HepG2 (cell line): ENCODE data around the gene CCDC122. TPM values are rescaled to one million over a fixed set of nuclear protein-coding genes. Genes with fewer than 3 reads are reported as not detected.

Source experiments
- ATAC-seq: fragments of 200-7000 bp; cut with Tn5 transposase; 3 replicates; pipeline ENCODE4 v1.9.1; 2020; ENCODE audit warnings: mild to moderate bottlenecking, moderate library complexity
- BruUV-seq: library from RNA; stranded (reverse); fragments of 400-500 nt; replicated peaks from 2 replicates; lab custom pipeline; 2021; lab: Mats Ljungman, UMichigan
- CTCF ChIA-PET: fragments of 300-600 bp; formaldehyde crosslinking; extraction: SDS; loops from one replicate; lab custom pipeline; 2021; ENCODE audit warnings: low total read pairs, inconsistent platforms, low intra/inter-chr PET ratio; lab: Yijun Ruan, JAX
- POLR2A ChIA-PET: fragments of 350-600 bp; sonication (Branson Sonifier 250); formaldehyde crosslinking; loops from one replicate; lab custom pipeline; 2020; ENCODE audit warnings: antibody characterized with exemption, inconsistent platforms; lab: Yijun Ruan, JAX
- DNase-seq: peaks from one replicate; pipeline ENCODE4 v3.0.0-alpha.2; 2015; ENCODE audit warnings: low spot score
- FAIRE-seq: peaks from 3 replicates; lab custom pipeline; 2011; peaks lifted over from hg19 to GRCh38; lab: Jason Lieb, UNC
- H2AFZ ChIP-seq: one replicate; pipeline ENCODE4 v1.6.1; 2011; ENCODE audit warnings: low read length, inconsistent platforms
- H3K27ac ChIP-seq: fragments of 300-600 bp; 3 replicates; pipeline ENCODE4 v1.8.0; 2011; ENCODE audit warnings: mixed run types, mild to moderate bottlenecking, mixed read lengths, low read length, inconsistent platforms; ENCODE audit not compliant: insufficient read depth; ENCODE audit errors: extremely low read length
- H3K27me3 ChIP-seq, 2 experiments: fragments of 200-600 bp in 1 of 2; 2 replicates in 1 of 2; 3 replicates in 1 of 2; pipeline versions ENCODE4 v1.6.0 to v1.8.0; 2011; ENCODE audit warnings: low read length in 2 of 2, mild to moderate bottlenecking in 2 of 2, moderate library complexity in 2 of 2, inconsistent platforms in 1 of 2; ENCODE audit not compliant: insufficient read depth in 2 of 2, control insufficient read depth in 1 of 2
- H3K36me3 ChIP-seq, 2 experiments: fragments of 200-600 bp in 1 of 2; replicated peaks in 1 of 2; 2 replicates in 1 of 2; 3 replicates in 1 of 2; pipeline versions ENCODE4 v1.5.1 to v1.8.0; 2011; ENCODE audit warnings: low read length in 2 of 2, inconsistent platforms in 1 of 2; ENCODE audit not compliant: insufficient read depth in 2 of 2, control insufficient read depth in 1 of 2
- H3K4me1 ChIP-seq: 2 replicates; pipeline ENCODE4 v1.5.1; 2012; ENCODE audit warnings: low read length, inconsistent platforms; ENCODE audit not compliant: insufficient read depth
- H3K4me2 ChIP-seq: 2 replicates; pipeline ENCODE4 v1.6.0; 2011; ENCODE audit warnings: low read depth, low read length, inconsistent platforms
- H3K4me3 ChIP-seq, 3 experiments: fragments of 200-600 bp in 1 of 3; sonication (generic), shearing (Covaris generic) in 1 of 3; replicated peaks in 1 of 3; 2 replicates each; pipeline ENCODE4 v1.5.1; 2011 to 2016; ENCODE audit warnings: low read length in 3 of 3, inconsistent platforms in 2 of 3, low read depth in 2 of 3, mild to moderate bottlenecking in 2 of 3, control low read depth in 1 of 3, mixed read lengths in 1 of 3; ENCODE audit not compliant: insufficient read depth in 1 of 3
- H3K79me2 ChIP-seq: one replicate; pipeline ENCODE4 v1.6.1; 2011; ENCODE audit warnings: low read length, inconsistent platforms; ENCODE audit not compliant: insufficient read depth
- H3K9ac ChIP-seq: 2 replicates; pipeline ENCODE4 v1.6.0; 2011; ENCODE audit warnings: mild to moderate bottlenecking, low read depth, low read length, inconsistent platforms; ENCODE audit not compliant: insufficient read depth
- H3K9me3 ChIP-seq: 2 replicates; pipeline ENCODE4 v1.5.1; 2012; ENCODE audit warnings: mild to moderate bottlenecking, low read length
- H4K20me1 ChIP-seq: 2 replicates; pipeline ENCODE4 v1.6.0; 2011; ENCODE audit warnings: inconsistent platforms, mild to moderate bottlenecking, low read length, moderate library complexity; ENCODE audit not compliant: insufficient read depth
- CENPX ChIP-seq: sonication (generic); formaldehyde crosslinking; IDR thresholded peaks from 2 replicates; pipeline ENCODE4 v1.9.0; 2021; ENCODE audit warnings: mild to moderate bottlenecking, missing genetic modification reagents, moderate library complexity
- ERF ChIP-seq: IDR thresholded peaks from 2 replicates; pipeline ENCODE4 v1.6.1; 2018; ENCODE audit warnings: missing biosample characterization, missing genetic modification reagents
- GATAD2A ChIP-seq: IDR thresholded peaks from 2 replicates; pipeline ENCODE4 v1.6.1; 2016
- MAFF ChIP-seq: IDR thresholded peaks from 2 replicates; pipeline ENCODE4 v1.6.1; 2011; ENCODE audit warnings: low read depth, low read length, improper control_type of control experiment
- MAFK ChIP-seq, 2 experiments: IDR thresholded peaks in 1 of 2; conservative IDR thresholded peaks in 1 of 2; 2 replicates each; pipeline ENCODE4 v1.6.1; 2011; ENCODE audit warnings: improper control_type of control experiment in 2 of 2, low read length in 2 of 2
- MTF2 ChIP-seq: sonication (generic); formaldehyde crosslinking; IDR thresholded peaks from 2 replicates; pipeline ENCODE4 v1.5.0; 2020; ENCODE audit warnings: missing genetic modification reagents, borderline replicate concordance
- SNAI1 ChIP-seq: sonication (generic); formaldehyde crosslinking; IDR thresholded peaks from 2 replicates; pipeline ENCODE4 v1.5.0; 2020; ENCODE audit warnings: mild to moderate bottlenecking, missing genetic modification reagents, borderline replicate concordance
- SRSF4 ChIP-seq: fragments of 200-400 bp; formaldehyde crosslinking; IDR thresholded peaks from one replicate; pipeline ENCODE4 v1.6.1; 2018; ENCODE audit warnings: mild to moderate bottlenecking, low read depth, low read length, moderate library complexity; ENCODE audit not compliant: poor library complexity, severe bottlenecking
- WGBS: methylation state at CpG from one replicate; pipeline ENCODE4 v1.1.6; 2017; ENCODE audit warnings: low lambda C conversion rate; 5-methylcytosine and 5-hydroxymethylcytosine counted together
- in situ Hi-C: cut with HindIII; loops from 2 replicates; pipeline ENCODE4 v1.10.0; 2017; ENCODE audit warnings: low pct_unique_long_range_greater_than_20kb; ENCODE audit not compliant: extremely low pct_ligation_motif_present
- intact Hi-C: fragments of 100-400 bp; cut with micrococcal nuclease; formaldehyde crosslinking; loops from one replicate; pipeline ENCODE4 v1.10.0; 2022; ENCODE audit not compliant: unreplicated experiment
- polyA plus RNA-seq, 8 experiments: library from polyadenylated mRNA; depleted of rRNA in 3 of 8; stranded (reverse) in 7 of 8; unstranded in 1 of 8; fragments of >200 nt; fragmentation: Illumina TruSeq in 4 of 8; extraction: Trizol in 4 of 8; gene quantifications; 2 replicates each; pipeline versions ENCODE4 v1.2.1 to v1.2.3, GENCODE V29; 2011 to 2016; ENCODE audit warnings: low read depth in 4 of 8, missing spikeins in 1 of 8, mixed read lengths in 1 of 8; ENCODE audit not compliant: insufficient read depth in 1 of 8
- total RNA-seq, 5 experiments: library from RNA; depleted of rRNA; stranded (reverse); fragments of >200 nt; fragmentation: Illumina TruSeq; extraction: Trizol; gene quantifications; 2 replicates each; pipeline ENCODE4 v1.2.3, GENCODE V29; 2016; ENCODE audit warnings: low read depth in 1 of 5
- TF ChIP-seq, protein P1 (sequence below): sonication (generic); formaldehyde crosslinking; IDR thresholded peaks from 2 replicates; pipeline ENCODE4; 2020; ENCODE audit warnings: missing genetic modification reagents, mild to moderate bottlenecking, borderline replicate concordance
- TF ChIP-seq, protein P2 (sequence below): sonication (generic); formaldehyde crosslinking; IDR thresholded peaks from 2 replicates; pipeline ENCODE4 v1.5.0; 2020; ENCODE audit warnings: missing genetic modification reagents
- TF ChIP-seq, protein P3 (sequence below): IDR thresholded peaks from 2 replicates; pipeline ENCODE4 v1.6.1; 2012; ENCODE audit warnings: low read depth, low read length, improper control_type of control experiment
- TF ChIP-seq, protein P4 (sequence below): sonication (generic); formaldehyde crosslinking; IDR thresholded peaks from 2 replicates; pipeline ENCODE4 v1.4.0; 2020; ENCODE audit warnings: missing genetic modification reagents, borderline replicate concordance

The CCDC122 gene
- total and polyA plus RNA-seq, 2 of the 13 experiments (the other 11 are each of a cell fraction or from before 2014, with no cell fraction given) = 0.32 to 3.5 TPM

DNA sequence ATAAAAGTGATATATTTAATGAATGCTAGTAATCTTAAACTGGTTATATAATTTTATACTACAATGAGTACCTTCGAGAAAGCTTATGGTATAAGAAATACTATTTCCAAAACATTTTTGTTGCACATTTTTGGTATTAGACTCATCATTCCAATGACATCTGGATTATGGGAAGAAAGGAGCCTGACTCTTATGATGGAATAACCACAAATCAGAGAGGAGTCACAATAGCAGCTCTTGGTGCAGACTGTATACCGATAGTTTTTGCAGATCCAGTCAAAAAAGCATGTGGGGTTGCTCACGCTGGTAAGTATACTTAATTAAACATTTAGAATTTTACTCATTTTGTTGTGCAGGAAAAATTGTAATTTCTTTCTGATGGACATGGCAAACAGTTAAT, 4.1 kb upstream of the CCDC122 start:
- Histone ChIP-seq H2AFZ (no peak overlapping the region), H3K4me3 (no peak overlapping the region), H4K20me1 (no peaks in the 10 kb centered on the region), H3K9me3 (no peaks in the 10 kb centered on the region), H3K4me2 (no peak overlapping the region), H3K4me1 (peaks cover 12% of the 10 kb centered on the region), H3K36me3 (no peaks in the 10 kb centered on the region), H3K79me2 (no peaks in the 10 kb centered on the region), H3K9ac (no peak overlapping the region), H3K27ac (no peak overlapping the region), H3K27me3 (peaks cover 0 to 2% of the 10 kb centered on the region in 2 experiments; a peak in 2 of 5 replicates)
- no peak for ATAC-seq
- no TSS peak for BruUV-seq
- 78% methylated on average over 3 of the region's 3 CpGs for WGBS
- intact Hi-C loops = no loop called here
- FAIRE-seq = no peak
- TF ChIP-seq, protein P1, sequence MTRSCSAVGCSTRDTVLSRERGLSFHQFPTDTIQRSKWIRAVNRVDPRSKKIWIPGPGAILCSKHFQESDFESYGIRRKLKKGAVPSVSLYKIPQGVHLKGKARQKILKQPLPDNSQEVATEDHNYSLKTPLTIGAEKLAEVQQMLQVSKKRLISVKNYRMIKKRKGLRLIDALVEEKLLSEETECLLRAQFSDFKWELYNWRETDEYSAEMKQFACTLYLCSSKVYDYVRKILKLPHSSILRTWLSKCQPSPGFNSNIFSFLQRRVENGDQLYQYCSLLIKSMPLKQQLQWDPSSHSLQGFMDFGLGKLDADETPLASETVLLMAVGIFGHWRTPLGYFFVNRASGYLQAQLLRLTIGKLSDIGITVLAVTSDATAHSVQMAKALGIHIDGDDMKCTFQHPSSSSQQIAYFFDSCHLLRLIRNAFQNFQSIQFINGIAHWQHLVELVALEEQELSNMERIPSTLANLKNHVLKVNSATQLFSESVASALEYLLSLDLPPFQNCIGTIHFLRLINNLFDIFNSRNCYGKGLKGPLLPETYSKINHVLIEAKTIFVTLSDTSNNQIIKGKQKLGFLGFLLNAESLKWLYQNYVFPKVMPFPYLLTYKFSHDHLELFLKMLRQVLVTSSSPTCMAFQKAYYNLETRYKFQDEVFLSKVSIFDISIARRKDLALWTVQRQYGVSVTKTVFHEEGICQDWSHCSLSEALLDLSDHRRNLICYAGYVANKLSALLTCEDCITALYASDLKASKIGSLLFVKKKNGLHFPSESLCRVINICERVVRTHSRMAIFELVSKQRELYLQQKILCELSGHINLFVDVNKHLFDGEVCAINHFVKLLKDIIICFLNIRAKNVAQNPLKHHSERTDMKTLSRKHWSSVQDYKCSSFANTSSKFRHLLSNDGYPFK = no peak
- TF ChIP-seq ERF (CRISPR knock-in tag) = no peak
- TF ChIP-seq, protein P2, sequence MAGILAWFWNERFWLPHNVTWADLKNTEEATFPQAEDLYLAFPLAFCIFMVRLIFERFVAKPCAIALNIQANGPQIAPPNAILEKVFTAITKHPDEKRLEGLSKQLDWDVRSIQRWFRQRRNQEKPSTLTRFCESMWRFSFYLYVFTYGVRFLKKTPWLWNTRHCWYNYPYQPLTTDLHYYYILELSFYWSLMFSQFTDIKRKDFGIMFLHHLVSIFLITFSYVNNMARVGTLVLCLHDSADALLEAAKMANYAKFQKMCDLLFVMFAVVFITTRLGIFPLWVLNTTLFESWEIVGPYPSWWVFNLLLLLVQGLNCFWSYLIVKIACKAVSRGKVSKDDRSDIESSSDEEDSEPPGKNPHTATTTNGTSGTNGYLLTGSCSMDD (CRISPR knock-in tag) = no peak
- ChIA-PET CTCF (no interaction called here), POLR2A (no interaction called here)
- DNase-seq = no peak
- in situ Hi-C loops = no loop called here

DNA sequence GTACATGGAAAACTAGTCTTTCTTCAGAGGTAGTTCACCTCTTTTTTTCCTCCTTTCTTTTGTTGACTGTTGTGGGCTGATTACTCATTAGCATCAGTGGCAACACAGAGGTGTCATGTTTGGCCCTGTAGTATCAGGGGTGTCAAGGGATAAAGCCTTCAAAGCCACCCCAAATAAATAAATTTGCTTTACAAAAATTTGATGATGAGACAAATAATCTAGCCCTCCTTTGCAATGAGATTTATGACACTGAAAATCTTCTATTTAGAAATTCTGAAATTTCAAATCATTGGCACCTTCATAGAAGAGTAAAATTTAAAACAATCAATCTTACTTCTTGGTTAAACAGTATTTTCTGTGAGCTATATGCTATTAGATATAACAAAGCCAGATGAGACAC, 2.0 kb upstream of the CCDC122 start:
- Histone ChIP-seq H2AFZ (no peak overlapping the region), H3K4me2 (no peak overlapping the region), H3K9ac (no peak overlapping the region), H3K4me3 (no peak overlapping the region), H3K27me3 (peaks cover 0 to 2% of the 10 kb centered on the region in 2 experiments; a peak in 2 of 5 replicates)
- TF ChIP-seq GATAD2A (no peak), MAFK (conservative IDR thresholded peaks at IDR 0.05 in 1 of 2, IDR thresholded peaks at IDR 0.05 in 1 of 2; ENCODE audit: low read length in 2 of 2) (peak; percentile 47 to 52; a peak in 3 of 4 replicates), MTF2 (no peak), SRSF4 (no peak), MAFF (peak; percentile 29; the same call in 1 of the 2 replicates), SNAI1 (CRISPR knock-in tag) (no peak), CENPX (CRISPR knock-in tag) (no peak)
- TF ChIP-seq, protein P3, sequence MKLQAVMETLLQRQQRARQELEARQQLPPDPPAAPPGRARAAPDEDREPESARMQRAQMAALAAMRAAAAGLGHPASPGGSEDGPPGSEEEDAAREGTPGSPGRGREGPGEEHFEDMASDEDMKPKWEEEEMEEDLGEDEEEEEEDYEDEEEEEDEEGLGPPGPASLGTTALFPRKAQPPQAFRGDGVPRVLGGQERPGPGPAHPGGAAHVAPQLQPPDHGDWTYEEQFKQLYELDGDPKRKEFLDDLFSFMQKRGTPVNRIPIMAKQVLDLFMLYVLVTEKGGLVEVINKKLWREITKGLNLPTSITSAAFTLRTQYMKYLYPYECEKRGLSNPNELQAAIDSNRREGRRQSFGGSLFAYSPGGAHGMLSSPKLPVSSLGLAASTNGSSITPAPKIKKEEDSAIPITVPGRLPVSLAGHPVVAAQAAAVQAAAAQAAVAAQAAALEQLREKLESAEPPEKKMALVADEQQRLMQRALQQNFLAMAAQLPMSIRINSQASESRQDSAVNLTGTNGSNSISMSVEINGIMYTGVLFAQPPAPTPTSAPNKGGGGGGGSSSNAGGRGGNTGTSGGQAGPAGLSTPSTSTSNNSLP = no peak
- TF ChIP-seq, protein P4, sequence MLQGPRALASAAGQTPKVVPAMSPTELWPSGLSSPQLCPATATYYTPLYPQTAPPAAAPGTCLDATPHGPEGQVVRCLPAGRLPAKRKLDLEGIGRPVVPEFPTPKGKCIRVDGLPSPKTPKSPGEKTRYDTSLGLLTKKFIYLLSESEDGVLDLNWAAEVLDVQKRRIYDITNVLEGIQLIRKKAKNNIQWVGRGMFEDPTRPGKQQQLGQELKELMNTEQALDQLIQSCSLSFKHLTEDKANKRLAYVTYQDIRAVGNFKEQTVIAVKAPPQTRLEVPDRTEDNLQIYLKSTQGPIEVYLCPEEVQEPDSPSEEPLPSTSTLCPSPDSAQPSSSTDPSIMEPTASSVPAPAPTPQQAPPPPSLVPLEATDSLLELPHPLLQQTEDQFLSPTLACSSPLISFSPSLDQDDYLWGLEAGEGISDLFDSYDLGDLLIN (CRISPR knock-in tag) = no peak
- TF ChIP-seq, all 625 proteins: peak for 2
- ChIA-PET POLR2A (no interaction called here), CTCF (no interaction called here)
- Histone ChIP-seq H3K4me1 (peaks cover 20% of the 10 kb centered on the region), H3K79me2 (no peaks in the 10 kb centered on the region), H3K27ac (no peak overlapping the region), H3K9me3 (no peaks in the 10 kb centered on the region), H4K20me1 (no peaks in the 10 kb centered on the region), H3K36me3 (no peaks in the 10 kb centered on the region)
- intact Hi-C loops = no loop called here
- no TSS peak for BruUV-seq
- in situ Hi-C loops = no loop called here
- FAIRE-seq (no peak), ATAC-seq (no peak), DNase-seq (no peak)
